Fibroblast of lung (primary cell): Measurements from ENCODE around the gene ZNF23. TPM values are rescaled to one million over a fixed set of nuclear protein-coding genes. Genes with fewer than 3 reads are reported as not detected.

Source experiments
- DNase-seq, 2 donors: peaks; one replicate each; pipeline versions ENCODE4 v3.0.0 to v3.0.0-alpha.2; 2010; ENCODE audit warnings: low read depth in 2 of 2
- H2AFZ ChIP-seq: 2 replicates; pipeline ENCODE4 v1.5.1; 2012; ENCODE audit warnings: low read length, control low read depth, inconsistent platforms
- H3K27ac ChIP-seq: 2 replicates; pipeline ENCODE4 v1.5.1; 2011; ENCODE audit warnings: low read length, control low read depth; ENCODE audit not compliant: insufficient read depth
- H3K27me3 ChIP-seq: 2 replicates; pipeline ENCODE4 v1.5.1; 2011; ENCODE audit warnings: mild to moderate bottlenecking, low read length; ENCODE audit not compliant: control insufficient read depth, insufficient read depth
- H3K36me3 ChIP-seq: 2 replicates; pipeline ENCODE4 v1.5.1; 2011; ENCODE audit warnings: low read length; ENCODE audit not compliant: control insufficient read depth, insufficient read depth
- H3K4me1 ChIP-seq: 2 replicates; pipeline ENCODE4 v1.5.1; 2011; ENCODE audit warnings: low read length; ENCODE audit not compliant: control insufficient read depth, insufficient read depth; ENCODE audit errors: extremely low read depth
- H3K4me2 ChIP-seq: 2 replicates; pipeline ENCODE4 v1.5.1; 2011; ENCODE audit warnings: low read length, control low read depth; ENCODE audit not compliant: insufficient read depth; ENCODE audit errors: extremely low read depth
- H3K4me3 ChIP-seq, 4 experiments: fragments of 200-600 bp in 1 of 4; sonication (generic) in 1 of 4; replicated peaks in 1 of 4; 2 replicates each; pipeline ENCODE4 v1.5.1; 2011 to 2016; ENCODE audit warnings: low read length in 4 of 4, low read depth in 3 of 4, mild to moderate bottlenecking in 3 of 4, control low read depth in 2 of 4, inconsistent platforms in 1 of 4, mixed read lengths in 1 of 4; ENCODE audit not compliant: insufficient read depth in 1 of 4; ENCODE audit errors: control extremely low read depth in 1 of 4
- H3K79me2 ChIP-seq: 2 replicates; pipeline ENCODE4 v1.5.1; 2012; ENCODE audit warnings: mild to moderate bottlenecking, low read length, inconsistent platforms; ENCODE audit not compliant: control insufficient read depth, insufficient read depth
- H3K9ac ChIP-seq: 2 replicates; pipeline ENCODE4 v1.5.1; 2011; ENCODE audit warnings: mild to moderate bottlenecking, low read length, control low read depth; ENCODE audit not compliant: insufficient read depth
- H3K9me3 ChIP-seq: 2 replicates; pipeline ENCODE4 v1.5.1; 2012; ENCODE audit warnings: low read depth, low read length; ENCODE audit not compliant: control insufficient read depth, insufficient read depth
- H4K20me1 ChIP-seq: 2 replicates; pipeline ENCODE4 v1.5.1; 2011; ENCODE audit warnings: low read length; ENCODE audit not compliant: control insufficient read depth, insufficient read depth; ENCODE audit errors: extremely low read depth
- CTCF ChIP-seq, 2 donors: IDR thresholded peaks in 1 of 2; conservative IDR thresholded peaks in 1 of 2; 1 replicate in 1 of 2; 2 replicates in 1 of 2; pipeline ENCODE4 v1.5.1; 2011 to 2012; ENCODE audit warnings: low read length in 2 of 2, control low read depth in 1 of 2, inconsistent platforms in 1 of 2, low read depth in 1 of 2, mild to moderate bottlenecking in 1 of 2
- EZH2 ChIP-seq: IDR thresholded peaks from 2 replicates; pipeline ENCODE4 v1.5.1; 2012; ENCODE audit warnings: low read length, control low read depth, mild to moderate bottlenecking; ENCODE audit errors: missing control alignments
- polyA plus RNA-seq, 2 donors: library from polyadenylated mRNA; depleted of rRNA in 1 of 2; stranded (reverse) in 1 of 2; unstranded in 1 of 2; fragments of >200 nt; gene quantifications; 2 replicates each; pipeline ENCODE4 v1.2.1, GENCODE V29; 2011 to 2012; ENCODE audit warnings: missing spikeins in 1 of 2
- total RNA-seq: library from RNA; depleted of rRNA; stranded (reverse); fragments of >200 nt; gene quantifications from 2 replicates; pipeline ENCODE4 v1.2.1, GENCODE V29; 2014

Gene ZNF23
- total and polyA plus RNA-seq, 2 donors (not counting 1 experiment from before 2014, with no cell fraction given): 12.2 to 24.8 TPM

GRCh38 chr16:71467810-71468209 is 5.8 kb upstream of the ZNF23 start:
- no peak overlapping the region for H3K9ac ChIP-seq
- no peak overlapping the region for H3K27ac ChIP-seq
- no peaks in the 10 kb centered on the region for H3K4me1 ChIP-seq
- DNase-seq: peak; percentile 20 to 31
- H4K20me1 ChIP-seq: no peaks in the 10 kb centered on the region
- no peaks in the 10 kb centered on the region for H3K36me3 ChIP-seq
- no peaks in the 10 kb centered on the region for H3K9me3 ChIP-seq
- H2AFZ ChIP-seq: no peak overlapping the region
- H3K79me2 ChIP-seq: no peaks in the 10 kb centered on the region
- no peak overlapping the region for H3K4me2 ChIP-seq
- H3K4me3 ChIP-seq: no peak overlapping the region
- H3K27me3 ChIP-seq: no peaks in the 10 kb centered on the region
- TF ChIP-seq EZH2 (no peak), CTCF (conservative IDR thresholded peaks at IDR 0.05 in 1 of 2, IDR thresholded peaks at IDR 0.05 in 1 of 2; ENCODE audit: low read depth in 1 of 2, low read length in 2 of 2) (no peak)

GRCh38 chr16:71464231-71464630 is 2.2 kb upstream of the ZNF23 start:
- no peak overlapping the region for H3K9ac ChIP-seq
- peaks cover 11% of the 10 kb centered on the region for H3K79me2 ChIP-seq
- no peak for TF ChIP-seq EZH2
- TF ChIP-seq CTCF (conservative IDR thresholded peaks at IDR 0.05 in 1 of 2, IDR thresholded peaks at IDR 0.05 in 1 of 2; ENCODE audit: low read depth in 1 of 2, low read length in 2 of 2): no peak
- peaks cover 2% of the 10 kb centered on the region for H3K4me1 ChIP-seq
- no peak overlapping the region for H3K27ac ChIP-seq
- no peak for DNase-seq
- no peaks in the 10 kb centered on the region for H3K27me3 ChIP-seq
- H4K20me1 ChIP-seq: no peaks in the 10 kb centered on the region
- no peak overlapping the region for H3K4me2 ChIP-seq
- no peaks in the 10 kb centered on the region for H3K36me3 ChIP-seq
- H3K4me3 ChIP-seq: no peak overlapping the region
- H2AFZ ChIP-seq: no peak overlapping the region
- no peaks in the 10 kb centered on the region for H3K9me3 ChIP-seq

- H4K20me1 ChIP-seq: no peaks in the 10 kb centered on the region
- H2AFZ ChIP-seq: no peak overlapping the region
- peaks cover 2% of the 10 kb centered on the region for H3K4me1 ChIP-seq
- no peak for DNase-seq
- peaks cover 22% of the 10 kb centered on the region for H3K79me2 ChIP-seq
- H3K27ac ChIP-seq: peak overlapping the region; percentile 97
- peak overlapping the region; percentile 17 to 95 (median 78) for H3K4me3 ChIP-seq
- peak overlapping the region; percentile 84 for H3K4me2 ChIP-seq
- TF ChIP-seq CTCF (conservative IDR thresholded peaks at IDR 0.05 in 1 of 2, IDR thresholded peaks at IDR 0.05 in 1 of 2; ENCODE audit: low read depth in 1 of 2, low read length in 2 of 2): no peak
- no peak for TF ChIP-seq EZH2
- no peaks in the 10 kb centered on the region for H3K9me3 ChIP-seq
- no peaks in the 10 kb centered on the region for H3K27me3 ChIP-seq
- H3K9ac ChIP-seq: no peak overlapping the region
- no peaks in the 10 kb centered on the region for H3K36me3 ChIP-seq
These were observed 1.1 kb downstream of the ZNF23 start for GRCh38 chr16:71460941-71461340.
